Thyroid gland (tissue), 4 donors: ENCODE data around the gene HMGB3.

ENCODE experiments used
- CTCF ChIP-seq, 6 experiments: fragments of 200-600 bp in 3 of 6; fragments of 450-650 bp in 3 of 6; sonication (generic) in 3 of 6; IDR thresholded peaks; one replicate each; pipeline ENCODE4 v1.5.1; 2016 to 2019; ENCODE audit warnings: antibody characterized with exemption in 6 of 6, mild to moderate bottlenecking in 2 of 6, inconsistent platforms in 1 of 6, moderate library complexity in 1 of 6
- POLR2A ChIP-seq, 2 donors: fragments of 450-650 bp; IDR thresholded peaks; one replicate each; pipeline ENCODE4 v1.6.1; 2017; ENCODE audit warnings: antibody characterized with exemption in 2 of 2, mild to moderate bottlenecking in 2 of 2, moderate library complexity in 1 of 2

- TF ChIP-seq CTCF (IDR thresholded peaks at IDR 0.05) = no peak
- TF ChIP-seq POLR2A (IDR thresholded peaks at IDR 0.05) = no peak
These were observed 7.3 kb upstream of the HMGB3 start for GRCh38 chrX:150975655-150976390.
